HG03103 (cell line): ENCODE measurements around the gene DIAPH2.

ENCODE experiments used
- ATAC-seq: cut with Tn5 transposase; IDR thresholded peaks from one replicate; pipeline ENCODE4 v1.9.1; 2021; ENCODE audit warnings: low read depth; ENCODE audit not compliant: unreplicated experiment

The DIAPH2 gene

GRCh38 chrX:97027384-97027922 is 342.8 kb downstream of the DIAPH2 start:
- no peak for ATAC-seq

- no peak for ATAC-seq
These were observed 345.8 kb downstream of the DIAPH2 start for GRCh38 chrX:97030463-97030862.

GRCh38 chrX:97030947-97031346 is 346.3 kb downstream of the DIAPH2 start:
- ATAC-seq, result no peak

- ATAC-seq, result peak; percentile 91
These were observed 354.9 kb downstream of the DIAPH2 start for GRCh38 chrX:97039363-97040029.

- no peak for ATAC-seq
These were observed 360.8 kb downstream of the DIAPH2 start for GRCh38 chrX:97045470-97045869.

- no peak for ATAC-seq
These were observed 362.2 kb downstream of the DIAPH2 start for GRCh38 chrX:97046867-97047266.

- no peak for ATAC-seq
These were observed 365.8 kb downstream of the DIAPH2 start for GRCh38 chrX:97050392-97050791.

GRCh38 chrX:97057349-97057909 is 372.8 kb downstream of the DIAPH2 start:
- ATAC-seq, result no peak

GRCh38 chrX:97060020-97060419 is 375.4 kb downstream of the DIAPH2 start:
- ATAC-seq, result no peak

GRCh38 chrX:97065066-97065465 is 380.4 kb downstream of the DIAPH2 start:
- ATAC-seq, result no peak

- ATAC-seq, result no peak
These were observed 381.3 kb downstream of the DIAPH2 start for GRCh38 chrX:97065973-97066372.

- no peak for ATAC-seq
These were observed 381.7 kb downstream of the DIAPH2 start for GRCh38 chrX:97066381-97066780.

GRCh38 chrX:97070346-97070745 is 385.7 kb downstream of the DIAPH2 start:
- ATAC-seq, result no peak

GRCh38 chrX:97074400-97074799 is 389.8 kb downstream of the DIAPH2 start:
- no peak for ATAC-seq

- ATAC-seq, result no peak
These were observed 404.5 kb downstream of the DIAPH2 start for GRCh38 chrX:97089116-97089515.

- ATAC-seq, result no peak
These were observed 411.7 kb downstream of the DIAPH2 start for GRCh38 chrX:97096385-97096784.

- ATAC-seq, result no peak
These were observed 418.3 kb downstream of the DIAPH2 start for GRCh38 chrX:97102938-97103337.

GRCh38 chrX:97109730-97110129 is 425.1 kb downstream of the DIAPH2 start:
- ATAC-seq, result no peak

GRCh38 chrX:97117572-97117971 is 432.9 kb downstream of the DIAPH2 start:
- no peak for ATAC-seq

GRCh38 chrX:97119474-97120109 is 434.9 kb downstream of the DIAPH2 start:
- ATAC-seq, result no peak

- ATAC-seq, result no peak
These were observed 438.4 kb downstream of the DIAPH2 start for GRCh38 chrX:97123001-97123400.

- no peak for ATAC-seq
These were observed 441.4 kb downstream of the DIAPH2 start for GRCh38 chrX:97126020-97126419.
